ENCODE data around the gene PITX1. TPM values are rescaled to one million over a fixed set of nuclear protein-coding genes. Genes with fewer than 3 reads are reported as not detected.

The PITX1 gene
- total RNA-seq, 1 donor from 2014 or later: not detected

GRCh38 chr5:135069895-135070657 is 36.0 kb upstream of the PITX1 start:
- Mint-ChIP-seq H3K36me3 (ENCODE audit: low read depth) (no peaks in the 10 kb centered on the region), H3K27ac (ENCODE audit: unreplicated experiment) (no peak overlapping the region), H3K4me3 (no peak overlapping the region), H3K4me1 (peaks cover 9% of the 10 kb centered on the region), H3K27me3 (ENCODE audit: low read depth) (peaks cover 18% of the 10 kb centered on the region), H3K9me3 (no peaks in the 10 kb centered on the region)
- DNase-seq (ENCODE audit: low read depth, low spot score): no peak
- TF ChIP-seq CTCF (conservative IDR thresholded peaks at IDR 0.05): no peak

- H3K27me3 Mint-ChIP-seq (ENCODE audit: low read depth): peaks cover 16% of the 10 kb centered on the region
Observed at GRCh38 chr5:135069016-135069770, 35.2 kb upstream of the PITX1 start.

GRCh38 chr5:135067587-135067986 is 33.6 kb upstream of the PITX1 start:
- Mint-ChIP-seq H3K9me3 (no peaks in the 10 kb centered on the region), H3K4me1 (peaks cover 9% of the 10 kb centered on the region), H3K27ac (ENCODE audit: unreplicated experiment) (no peak overlapping the region), H3K27me3 (ENCODE audit: low read depth) (peaks cover 3% of the 10 kb centered on the region), H3K36me3 (ENCODE audit: low read depth) (no peaks in the 10 kb centered on the region), H3K4me3 (no peak overlapping the region)
- DNase-seq (ENCODE audit: low read depth, low spot score): no peak
- no peak for TF ChIP-seq CTCF (conservative IDR thresholded peaks at IDR 0.05)

More at GRCh38 chr5:135069016-135069770, 35.2 kb upstream of the PITX1 start:
- Mint-ChIP-seq H3K27ac (ENCODE audit: unreplicated experiment) (peak overlapping the region; percentile 40), H3K4me1 (peaks cover 9% of the 10 kb centered on the region), H3K9me3 (no peaks in the 10 kb centered on the region), H3K4me3 (no peak overlapping the region), H3K36me3 (ENCODE audit: low read depth) (no peaks in the 10 kb centered on the region)
- TF ChIP-seq CTCF (conservative IDR thresholded peaks at IDR 0.05): no peak
- DNase-seq (ENCODE audit: low read depth, low spot score): no peak

- H3K27me3 Mint-ChIP-seq (ENCODE audit: low read depth): peaks cover 3% of the 10 kb centered on the region
- no peak for DNase-seq (ENCODE audit: low read depth, low spot score)
- no peak overlapping the region for H3K27ac Mint-ChIP-seq (ENCODE audit: unreplicated experiment)
- no peak for TF ChIP-seq CTCF (conservative IDR thresholded peaks at IDR 0.05)
- no peak overlapping the region for H3K4me3 Mint-ChIP-seq
- no peaks in the 10 kb centered on the region for H3K9me3 Mint-ChIP-seq
- no peaks in the 10 kb centered on the region for H3K36me3 Mint-ChIP-seq (ENCODE audit: low read depth)
- H3K4me1 Mint-ChIP-seq: peaks cover 9% of the 10 kb centered on the region
Observed at GRCh38 chr5:135066781-135067180, 32.8 kb upstream of the PITX1 start.

- Mint-ChIP-seq H3K36me3 (ENCODE audit: low read depth) (no peaks in the 10 kb centered on the region), H3K4me1 (peaks cover 9% of the 10 kb centered on the region), H3K27ac (ENCODE audit: unreplicated experiment) (no peak overlapping the region), H3K4me3 (no peak overlapping the region), H3K9me3 (no peaks in the 10 kb centered on the region), H3K27me3 (ENCODE audit: low read depth) (peaks cover 3% of the 10 kb centered on the region)
- TF ChIP-seq CTCF (conservative IDR thresholded peaks at IDR 0.05): no peak
- DNase-seq (ENCODE audit: low read depth, low spot score): no peak
Observed at GRCh38 chr5:135065306-135066265, 31.6 kb upstream of the PITX1 start.

Measured in neural crest cell (in vitro differentiated cells).